Measurements from ENCODE around the gene ZNF32. TPM values are rescaled to one million over a fixed set of nuclear protein-coding genes. Genes with fewer than 3 reads are reported as not detected.

ZNF32 gene
- total and polyA plus RNA-seq, 2 experiments from 2014 or later = 15.8 to 26.1 TPM

GRCh38 chr10:43686414-43686813 is 37.7 kb upstream of the ZNF32 start:
- no peak overlapping the region for H3K4me2 ChIP-seq
- peaks cover 30% of the 10 kb centered on the region for H3K27me3 Mint-ChIP-seq (ENCODE audit: insufficient read depth, low read depth, poor library complexity)
- H3F3A ChIP-seq (replicated peaks; ENCODE audit: low read depth) = no peaks in the 10 kb centered on the region
- H3K27ac Mint-ChIP-seq = no peak overlapping the region
- no peaks in the 10 kb centered on the region for H4K20me1 ChIP-seq (replicated peaks; ENCODE audit: insufficient read depth)
- DNase-seq (ENCODE audit: low spot score) (peak; percentile 52), ATAC-seq (no peak)
- H3K4me1 Mint-ChIP-seq = no peaks in the 10 kb centered on the region
- no peak overlapping the region for H3K4me3 ChIP-seq
- no peak overlapping the region for H3K4me3 Mint-ChIP-seq
- H3K27me3 ChIP-seq (ENCODE audit: insufficient read depth) = peaks cover 38% of the 10 kb centered on the region
- no peaks in the 10 kb centered on the region for H3K36me3 ChIP-seq (ENCODE audit: insufficient read depth)
- no peaks in the 10 kb centered on the region; the same call in 1 of the 3 replicates for H3K9me3 Mint-ChIP-seq
- no peaks in the 10 kb centered on the region for H3K79me2 ChIP-seq (replicated peaks; ENCODE audit: insufficient read depth)
- TF ChIP-seq, protein P1, sequence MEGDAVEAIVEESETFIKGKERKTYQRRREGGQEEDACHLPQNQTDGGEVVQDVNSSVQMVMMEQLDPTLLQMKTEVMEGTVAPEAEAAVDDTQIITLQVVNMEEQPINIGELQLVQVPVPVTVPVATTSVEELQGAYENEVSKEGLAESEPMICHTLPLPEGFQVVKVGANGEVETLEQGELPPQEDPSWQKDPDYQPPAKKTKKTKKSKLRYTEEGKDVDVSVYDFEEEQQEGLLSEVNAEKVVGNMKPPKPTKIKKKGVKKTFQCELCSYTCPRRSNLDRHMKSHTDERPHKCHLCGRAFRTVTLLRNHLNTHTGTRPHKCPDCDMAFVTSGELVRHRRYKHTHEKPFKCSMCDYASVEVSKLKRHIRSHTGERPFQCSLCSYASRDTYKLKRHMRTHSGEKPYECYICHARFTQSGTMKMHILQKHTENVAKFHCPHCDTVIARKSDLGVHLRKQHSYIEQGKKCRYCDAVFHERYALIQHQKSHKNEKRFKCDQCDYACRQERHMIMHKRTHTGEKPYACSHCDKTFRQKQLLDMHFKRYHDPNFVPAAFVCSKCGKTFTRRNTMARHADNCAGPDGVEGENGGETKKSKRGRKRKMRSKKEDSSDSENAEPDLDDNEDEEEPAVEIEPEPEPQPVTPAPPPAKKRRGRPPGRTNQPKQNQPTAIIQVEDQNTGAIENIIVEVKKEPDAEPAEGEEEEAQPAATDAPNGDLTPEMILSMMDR (conservative IDR thresholded peaks at IDR 0.05; ENCODE audit: low read depth in 2 of 2) = peak; percentile 16 to 39; a peak in 3 of 4 replicates
- no peak for TF ChIP-seq ZNF331 (CRISPR knock-in tag; IDR thresholded peaks at IDR 0.05; ENCODE audit: low read depth)
- no peaks in the 10 kb centered on the region for H3K36me3 Mint-ChIP-seq (ENCODE audit: low read depth)
- H3K9me2 ChIP-seq (ENCODE audit: insufficient read depth) = 0 out of 2 replicates have a peak, but pooled peaks cover 7% of the 10 kb centered on the region
- H2AFZ ChIP-seq = no peak overlapping the region
- no peaks in the 10 kb centered on the region for H3K4me1 ChIP-seq (ENCODE audit: insufficient read depth)
- H3K27ac ChIP-seq (ENCODE audit: low read depth) = no peak overlapping the region

DNA sequence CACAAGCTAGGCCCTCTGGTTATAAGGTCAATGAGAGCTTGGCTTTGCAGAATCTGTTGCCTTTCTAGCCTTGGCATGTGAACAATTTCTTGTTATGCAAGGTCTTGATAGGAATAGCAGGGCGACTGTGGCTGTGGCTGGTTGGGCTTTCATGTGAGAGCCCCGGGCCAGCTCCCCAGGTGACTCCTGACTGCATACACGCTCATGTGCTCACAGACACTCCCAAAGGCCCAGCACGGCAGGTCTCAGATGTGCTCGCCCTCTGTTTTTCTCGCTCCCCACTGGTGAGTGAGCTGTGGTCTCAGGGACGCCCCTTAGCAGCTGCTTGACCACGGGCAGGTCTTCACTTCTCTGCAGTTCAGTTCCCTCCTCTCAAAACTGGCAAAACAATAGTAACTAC is 37.1 kb upstream of the ZNF32 start:
- no peak overlapping the region for H3K27ac ChIP-seq (ENCODE audit: low read depth)
- no peaks in the 10 kb centered on the region for H3K36me3 Mint-ChIP-seq (ENCODE audit: low read depth)
- no peak for ATAC-seq
- H3K4me1 Mint-ChIP-seq = no peaks in the 10 kb centered on the region
- H3K27ac Mint-ChIP-seq = no peak overlapping the region
- H4K20me1 ChIP-seq (replicated peaks; ENCODE audit: insufficient read depth) = no peaks in the 10 kb centered on the region
- no peaks in the 10 kb centered on the region for H3K36me3 ChIP-seq (ENCODE audit: insufficient read depth)
- no peak overlapping the region for H3K4me3 Mint-ChIP-seq
- H3K9me3 Mint-ChIP-seq = no peaks in the 10 kb centered on the region; the same call in 1 of the 3 replicates
- H3K27me3 ChIP-seq (ENCODE audit: insufficient read depth) = peaks cover 31% of the 10 kb centered on the region
- 0 out of 2 replicates have a peak, but pooled peaks cover 7% of the 10 kb centered on the region for H3K9me2 ChIP-seq (ENCODE audit: insufficient read depth)
- DNase-seq (ENCODE audit: low spot score) = no peak
- H3F3A ChIP-seq (replicated peaks; ENCODE audit: low read depth) = no peaks in the 10 kb centered on the region
- no peaks in the 10 kb centered on the region for H3K4me1 ChIP-seq (ENCODE audit: insufficient read depth)
- no peak overlapping the region for H2AFZ ChIP-seq
- peaks cover 27% of the 10 kb centered on the region for H3K27me3 Mint-ChIP-seq (ENCODE audit: insufficient read depth, low read depth, poor library complexity)
- H3K4me2 ChIP-seq = no peak overlapping the region
- H3K79me2 ChIP-seq (replicated peaks; ENCODE audit: insufficient read depth) = no peaks in the 10 kb centered on the region
- H3K4me3 ChIP-seq = no peak overlapping the region
- TF ChIP-seq REST (IDR thresholded peaks at IDR 0.05; ENCODE audit: unreplicated experiment) (no peak), EZH2 (IDR thresholded peaks at IDR 0.05; ENCODE audit: low read depth, unreplicated experiment) (no peak), ETS1 (IDR thresholded peaks at IDR 0.05) (no peak), ZNF114 (CRISPR knock-in tag; IDR thresholded peaks at IDR 0.05) (no peak), JUNB (IDR thresholded peaks at IDR 0.05; ENCODE audit: unreplicated experiment) (no peak), CREB1 (CRISPR knock-in tag; IDR thresholded peaks at IDR 0.05; ENCODE audit: low read depth) (no peak), NANOG (IDR thresholded peaks at IDR 0.05; ENCODE audit: borderline replicate concordance) (no peak), EZH2phosphoT487 (IDR thresholded peaks at IDR 0.05; ENCODE audit: unreplicated experiment) (no peak), POLR2AphosphoS5 (IDR thresholded peaks at IDR 0.05; ENCODE audit: low read depth) (no peak), STAT1 (IDR thresholded peaks at IDR 0.05; ENCODE audit: unreplicated experiment) (no peak)
- TF ChIP-seq, protein P1 (conservative IDR thresholded peaks at IDR 0.05; ENCODE audit: low read depth in 2 of 2) = no peak
